ENCODE results near the gene GNA12.

GNA12 gene

GRCh38 chr7:2774280-2774679 lies 69.8 kb downstream of the GNA12 start:
- no peak for DNase-seq (ENCODE audit: low read depth)
- no peak overlapping the region for H3K4me3 ChIP-seq (ENCODE audit: low read depth, low read length)
- in situ Hi-C loops (cut with HindIII; ENCODE audit: low sequenced_read_pairs) = no loop called here
- no peak for TF ChIP-seq CTCF (IDR thresholded peaks at IDR 0.05; ENCODE audit: low read depth, low read length, missing control alignments)

- DNase-seq (ENCODE audit: low read depth) = no peak
- no peak for TF ChIP-seq CTCF (IDR thresholded peaks at IDR 0.05; ENCODE audit: low read depth, low read length, missing control alignments)
- no peak overlapping the region for H3K4me3 ChIP-seq (ENCODE audit: low read depth, low read length)
- in situ Hi-C loops (cut with HindIII; ENCODE audit: low sequenced_read_pairs) = no loop called here
These were observed 70.5 kb downstream of the GNA12 start for GRCh38 chr7:2773608-2774007.

- no peak for TF ChIP-seq CTCF (IDR thresholded peaks at IDR 0.05; ENCODE audit: low read depth, low read length, missing control alignments)
- no peak for DNase-seq (ENCODE audit: low read depth)
- in situ Hi-C loops (cut with HindIII; ENCODE audit: low sequenced_read_pairs) = no loop called here
These were observed 72.8 kb downstream of the GNA12 start for GRCh38 chr7:2771274-2771731.

GRCh38 chr7:2764621-2765020 lies 79.5 kb downstream of the GNA12 start:
- TF ChIP-seq CTCF (IDR thresholded peaks at IDR 0.05; ENCODE audit: low read depth, low read length, missing control alignments) = no peak
- no peak overlapping the region for H3K4me3 ChIP-seq (ENCODE audit: low read depth, low read length)
- DNase-seq (ENCODE audit: low read depth) = no peak
- in situ Hi-C loops (cut with HindIII; ENCODE audit: low sequenced_read_pairs) = no loop called here

More at GRCh38 chr7:2771274-2771731, 72.8 kb downstream of the GNA12 start:
- H3K4me3 ChIP-seq (ENCODE audit: low read depth, low read length) = no peak overlapping the region

- in situ Hi-C loops (cut with HindIII; ENCODE audit: low sequenced_read_pairs) = no loop called here
- no peak for TF ChIP-seq CTCF (IDR thresholded peaks at IDR 0.05; ENCODE audit: low read depth, low read length, missing control alignments)
- no peak for DNase-seq (ENCODE audit: low read depth)
- no peak overlapping the region for H3K4me3 ChIP-seq (ENCODE audit: low read depth, low read length)
These were observed 80.5 kb downstream of the GNA12 start for GRCh38 chr7:2763597-2763996.

GRCh38 chr7:2761801-2762497 lies 82.2 kb downstream of the GNA12 start:
- in situ Hi-C loops (cut with HindIII; ENCODE audit: low sequenced_read_pairs) = no loop called here
- H3K4me3 ChIP-seq (ENCODE audit: low read depth, low read length) = no peak overlapping the region
- no peak for TF ChIP-seq CTCF (IDR thresholded peaks at IDR 0.05; ENCODE audit: low read depth, low read length, missing control alignments)
- DNase-seq (ENCODE audit: low read depth) = no peak
